ENCODE measurements around the gene FNBP1.
"Not testable (repeated sequence)": the region's sequence is repeated elsewhere in the genome, so short reads cannot be mapped to it uniquely, and the experiment has no call there.

The FNBP1 gene

GRCh38 chr9:130026583-130027340 is 16.2 kb downstream of the FNBP1 start:
- Histone ChIP-seq H3K9me3 (no peaks in the 10 kb centered on the region), H3K4me1 (peaks cover 10% of the 10 kb centered on the region), H3K4me3 (ENCODE audit: low read depth, low read length) (no peak overlapping the region), H3K27me3 (no peaks in the 10 kb centered on the region), H3K36me3 (no peaks in the 10 kb centered on the region)
- TF ChIP-seq, protein P1, sequence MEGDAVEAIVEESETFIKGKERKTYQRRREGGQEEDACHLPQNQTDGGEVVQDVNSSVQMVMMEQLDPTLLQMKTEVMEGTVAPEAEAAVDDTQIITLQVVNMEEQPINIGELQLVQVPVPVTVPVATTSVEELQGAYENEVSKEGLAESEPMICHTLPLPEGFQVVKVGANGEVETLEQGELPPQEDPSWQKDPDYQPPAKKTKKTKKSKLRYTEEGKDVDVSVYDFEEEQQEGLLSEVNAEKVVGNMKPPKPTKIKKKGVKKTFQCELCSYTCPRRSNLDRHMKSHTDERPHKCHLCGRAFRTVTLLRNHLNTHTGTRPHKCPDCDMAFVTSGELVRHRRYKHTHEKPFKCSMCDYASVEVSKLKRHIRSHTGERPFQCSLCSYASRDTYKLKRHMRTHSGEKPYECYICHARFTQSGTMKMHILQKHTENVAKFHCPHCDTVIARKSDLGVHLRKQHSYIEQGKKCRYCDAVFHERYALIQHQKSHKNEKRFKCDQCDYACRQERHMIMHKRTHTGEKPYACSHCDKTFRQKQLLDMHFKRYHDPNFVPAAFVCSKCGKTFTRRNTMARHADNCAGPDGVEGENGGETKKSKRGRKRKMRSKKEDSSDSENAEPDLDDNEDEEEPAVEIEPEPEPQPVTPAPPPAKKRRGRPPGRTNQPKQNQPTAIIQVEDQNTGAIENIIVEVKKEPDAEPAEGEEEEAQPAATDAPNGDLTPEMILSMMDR (IDR thresholded peaks at IDR 0.05; ENCODE audit: low read depth, low read length), result no peak
- DNase-seq, result no peak

DNA sequence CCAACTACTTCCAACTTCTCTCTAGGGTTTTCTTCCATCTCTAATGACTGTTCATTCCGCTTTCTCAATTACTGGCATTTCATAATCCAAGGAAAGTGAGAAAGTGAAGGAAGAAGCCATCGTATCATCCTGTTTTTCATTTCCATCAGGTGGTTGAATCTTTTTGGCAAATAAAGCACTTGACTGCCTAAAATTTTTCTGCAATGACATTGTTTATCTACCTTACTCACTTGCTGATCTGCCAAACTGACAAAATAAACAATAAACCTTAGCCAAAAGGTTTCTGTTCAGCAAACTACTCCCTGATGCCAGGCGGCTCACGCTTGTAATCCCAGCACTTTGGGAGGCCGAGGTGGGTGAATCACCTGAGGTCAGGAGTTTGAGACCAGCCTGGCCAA is 18.4 kb downstream of the FNBP1 start:
- DNase-seq, result no peak
- no peak overlapping the region for H3K4me3 ChIP-seq (ENCODE audit: low read depth, low read length)
- no peaks in the 10 kb centered on the region for H3K27me3 ChIP-seq
- H3K36me3 ChIP-seq, result no peaks in the 10 kb centered on the region; the same call in 1 of the 2 replicates
- H3K9me3 ChIP-seq, result no peaks in the 10 kb centered on the region
- H3K4me1 ChIP-seq, result peaks cover 4% of the 10 kb centered on the region
- TF ChIP-seq, protein P1 (IDR thresholded peaks at IDR 0.05; ENCODE audit: low read depth, low read length), result no peak

- H3K4me3 ChIP-seq (ENCODE audit: low read depth, low read length), result no peak overlapping the region
- H3K9me3 ChIP-seq, result no peaks in the 10 kb centered on the region
- H3K4me1 ChIP-seq, result peaks cover 4% of the 10 kb centered on the region
- no peaks in the 10 kb centered on the region for H3K27me3 ChIP-seq
- TF ChIP-seq, protein P1 (IDR thresholded peaks at IDR 0.05; ENCODE audit: low read depth, low read length), result no peak
- H3K36me3 ChIP-seq, result no peaks in the 10 kb centered on the region; the same call in 1 of the 2 replicates
- no peak for DNase-seq
Observed at GRCh38 chr9:130023994-130024596, 18.9 kb downstream of the FNBP1 start.

DNA sequence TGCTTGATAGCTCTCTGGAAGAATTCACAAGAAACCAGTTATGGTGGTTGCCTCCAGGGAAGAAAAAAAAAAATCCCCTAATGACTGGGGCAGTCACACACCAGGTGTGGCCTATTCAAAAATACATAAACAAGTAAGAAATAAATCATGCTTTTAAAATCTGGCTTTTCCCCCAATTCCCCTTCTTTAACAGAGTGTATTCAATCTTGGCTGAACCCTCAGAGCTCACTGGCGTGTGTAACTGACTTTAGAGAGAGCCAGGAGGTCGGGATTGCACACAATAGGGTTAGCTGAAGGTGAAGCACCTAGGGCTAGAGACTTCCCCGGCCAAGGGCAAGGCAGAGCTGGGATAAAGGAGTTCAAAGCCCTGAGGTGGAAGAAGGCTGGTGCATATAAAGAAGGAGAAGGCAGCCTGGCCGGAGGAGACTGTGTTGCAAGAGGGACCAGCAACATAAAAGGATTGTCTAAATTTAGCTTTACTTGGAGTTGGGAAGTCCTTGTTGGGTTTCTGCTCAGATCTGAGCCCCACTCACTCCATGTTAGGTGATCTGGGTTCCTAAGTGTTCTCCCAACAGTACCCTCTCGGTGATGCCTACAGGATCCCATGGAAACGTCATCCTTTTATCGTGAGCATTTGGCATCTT is 19.7 kb downstream of the FNBP1 start:
- Histone ChIP-seq H3K9me3 (no peaks in the 10 kb centered on the region), H3K36me3 (no peaks in the 10 kb centered on the region; the same call in 1 of the 2 replicates), H3K27me3 (no peaks in the 10 kb centered on the region), H3K4me1 (no peaks in the 10 kb centered on the region), H3K4me3 (ENCODE audit: low read depth, low read length) (no peak overlapping the region)
- no peak for DNase-seq
- TF ChIP-seq, protein P1 (IDR thresholded peaks at IDR 0.05; ENCODE audit: low read depth, low read length), result no peak

- Histone ChIP-seq H3K4me1 (no peaks in the 10 kb centered on the region), H3K4me3 (ENCODE audit: low read depth, low read length) (no peak overlapping the region), H3K36me3 (no peaks in the 10 kb centered on the region; the same call in 1 of the 2 replicates), H3K27me3 (no peaks in the 10 kb centered on the region), H3K9me3 (no peaks in the 10 kb centered on the region)
- TF ChIP-seq, protein P1 (IDR thresholded peaks at IDR 0.05; ENCODE audit: low read depth, low read length), result no peak
- no peak for DNase-seq
Observed at GRCh38 chr9:130022566-130023143, 20.3 kb downstream of the FNBP1 start.

DNA sequence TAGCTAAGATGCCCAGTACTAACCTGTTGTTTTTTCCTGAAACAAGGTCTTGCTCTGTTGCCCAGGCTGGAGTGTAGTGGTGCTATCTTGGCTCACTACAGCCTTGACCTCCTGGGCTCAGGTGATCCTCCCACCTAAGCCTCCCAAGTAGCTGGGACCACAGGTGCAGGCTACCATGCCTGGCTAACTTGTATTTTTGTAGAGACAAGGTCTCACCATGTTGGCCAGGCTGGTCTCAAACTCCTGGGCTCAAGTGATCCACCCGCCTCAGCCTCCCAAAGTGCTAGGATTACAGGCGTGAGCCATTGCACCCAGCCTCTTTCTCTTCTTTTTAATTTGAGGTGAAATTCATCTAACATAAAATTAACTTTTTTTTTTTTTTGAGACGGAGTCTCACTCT is 21.1 kb downstream of the FNBP1 start:
- H3K27me3 ChIP-seq; H3K36me3 ChIP-seq; H3K4me3 ChIP-seq (ENCODE audit: low read depth, low read length); DNase-seq; H3K9me3 ChIP-seq; H3K4me1 ChIP-seq: not testable (repeated sequence)

Data from BE2C (cell line).